Chondrocyte (in vitro differentiated cells): ENCODE measurements around the gene THOP1. TPM values are rescaled to one million over a fixed set of nuclear protein-coding genes. Genes with fewer than 3 reads are reported as not detected.

ENCODE experiments used
- DNase-seq: peaks from one replicate; pipeline ENCODE4 v3.0.0; 2021; ENCODE audit warnings: mixed read lengths, low spot score
- H3K27ac Mint-ChIP-seq: one replicate; pipeline ENCODE4 v1.8.0; 2021; ENCODE audit warnings: mild to moderate bottlenecking, moderate library complexity, mixed read lengths; ENCODE audit not compliant: unreplicated experiment
- H3K27me3 Mint-ChIP-seq: 2 replicates; pipeline ENCODE4 v1.8.0; 2021; ENCODE audit warnings: low read depth, mixed read lengths
- H3K36me3 Mint-ChIP-seq: 2 replicates; pipeline ENCODE4 v1.8.0; 2021; ENCODE audit warnings: low read depth, mixed read lengths
- H3K4me1 Mint-ChIP-seq: 2 replicates; pipeline ENCODE4 v1.8.0; 2021; ENCODE audit warnings: low read depth, mild to moderate bottlenecking, mixed read lengths
- H3K4me3 Mint-ChIP-seq: one replicate; pipeline ENCODE4 v1.8.0; 2021; ENCODE audit warnings: mild to moderate bottlenecking, moderate library complexity, mixed read lengths; ENCODE audit not compliant: unreplicated experiment
- H3K9me3 Mint-ChIP-seq: 2 replicates; pipeline ENCODE4 v1.8.0; 2021; ENCODE audit warnings: low read depth, mixed read lengths
- total RNA-seq: library from RNA; stranded (reverse); gene quantifications from 3 replicates; pipeline ENCODE4 v1.2.1, GENCODE V29; 2021
- TF ChIP-seq, protein P1 (sequence below): fragments of 200-600 bp; sonication (generic); IDR thresholded peaks from 2 replicates; pipeline ENCODE4 v1.5.0; 2021; ENCODE audit warnings: antibody characterized with exemption, mild to moderate bottlenecking, moderate library complexity

THOP1 gene
- total RNA-seq, 1 donor from 2014 or later = 48.4 TPM

DNA sequence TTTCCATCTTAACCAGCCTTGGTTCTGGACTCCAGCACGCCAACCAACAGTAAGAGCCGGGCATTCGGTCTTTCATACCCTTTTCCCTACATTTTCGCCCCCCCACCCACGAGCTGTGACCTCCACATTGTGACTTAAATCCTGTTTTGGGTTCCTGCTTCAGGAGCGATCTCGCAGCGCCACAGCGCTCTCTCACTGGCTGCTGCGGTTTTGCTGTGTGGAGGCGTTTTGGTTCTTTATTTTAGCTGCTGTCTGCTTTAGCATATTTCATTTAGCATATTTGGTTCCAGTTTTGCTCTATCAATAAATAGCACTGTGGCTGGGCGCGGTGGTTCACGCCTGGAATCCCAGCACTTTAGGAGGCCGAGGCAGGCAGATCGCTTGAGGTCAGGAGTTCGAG lies 25.9 kb upstream of the THOP1 start:
- Mint-ChIP-seq H3K9me3 (no peaks in the 10 kb centered on the region), H3K27me3 (no peaks in the 10 kb centered on the region), H3K36me3 (peaks cover 6% of the 10 kb centered on the region), H3K4me1 (no peaks in the 10 kb centered on the region), H3K27ac (no peak overlapping the region), H3K4me3 (no peak overlapping the region)
- TF ChIP-seq, protein P1, sequence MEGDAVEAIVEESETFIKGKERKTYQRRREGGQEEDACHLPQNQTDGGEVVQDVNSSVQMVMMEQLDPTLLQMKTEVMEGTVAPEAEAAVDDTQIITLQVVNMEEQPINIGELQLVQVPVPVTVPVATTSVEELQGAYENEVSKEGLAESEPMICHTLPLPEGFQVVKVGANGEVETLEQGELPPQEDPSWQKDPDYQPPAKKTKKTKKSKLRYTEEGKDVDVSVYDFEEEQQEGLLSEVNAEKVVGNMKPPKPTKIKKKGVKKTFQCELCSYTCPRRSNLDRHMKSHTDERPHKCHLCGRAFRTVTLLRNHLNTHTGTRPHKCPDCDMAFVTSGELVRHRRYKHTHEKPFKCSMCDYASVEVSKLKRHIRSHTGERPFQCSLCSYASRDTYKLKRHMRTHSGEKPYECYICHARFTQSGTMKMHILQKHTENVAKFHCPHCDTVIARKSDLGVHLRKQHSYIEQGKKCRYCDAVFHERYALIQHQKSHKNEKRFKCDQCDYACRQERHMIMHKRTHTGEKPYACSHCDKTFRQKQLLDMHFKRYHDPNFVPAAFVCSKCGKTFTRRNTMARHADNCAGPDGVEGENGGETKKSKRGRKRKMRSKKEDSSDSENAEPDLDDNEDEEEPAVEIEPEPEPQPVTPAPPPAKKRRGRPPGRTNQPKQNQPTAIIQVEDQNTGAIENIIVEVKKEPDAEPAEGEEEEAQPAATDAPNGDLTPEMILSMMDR = no peak
- no peak for DNase-seq

DNA sequence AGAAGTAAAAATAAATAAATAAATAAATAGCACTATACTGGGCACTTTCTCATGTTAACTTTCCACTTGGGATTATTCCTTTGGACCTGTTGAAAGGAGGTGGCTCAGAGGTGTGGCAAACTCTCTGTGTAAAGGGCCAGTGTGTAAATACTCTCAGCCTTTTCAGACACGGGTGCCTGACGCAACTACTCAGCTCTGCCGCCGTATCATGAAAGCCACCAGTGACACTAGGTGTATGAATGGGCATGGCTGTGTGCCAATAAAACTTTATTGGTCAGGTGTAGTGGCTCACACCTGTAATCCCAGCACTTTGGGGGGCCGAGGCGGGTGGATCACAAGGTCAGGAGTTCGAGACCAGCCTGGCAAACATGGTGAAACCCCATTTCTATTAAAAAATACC lies 25.3 kb upstream of the THOP1 start:
- peaks cover 6% of the 10 kb centered on the region for H3K36me3 Mint-ChIP-seq
- no peaks in the 10 kb centered on the region for H3K9me3 Mint-ChIP-seq
- H3K4me3 Mint-ChIP-seq = no peak overlapping the region
- no peaks in the 10 kb centered on the region for H3K4me1 Mint-ChIP-seq
- no peak for DNase-seq
- H3K27ac Mint-ChIP-seq = no peak overlapping the region
- H3K27me3 Mint-ChIP-seq = no peaks in the 10 kb centered on the region
- TF ChIP-seq, protein P1 = no peak

DNA sequence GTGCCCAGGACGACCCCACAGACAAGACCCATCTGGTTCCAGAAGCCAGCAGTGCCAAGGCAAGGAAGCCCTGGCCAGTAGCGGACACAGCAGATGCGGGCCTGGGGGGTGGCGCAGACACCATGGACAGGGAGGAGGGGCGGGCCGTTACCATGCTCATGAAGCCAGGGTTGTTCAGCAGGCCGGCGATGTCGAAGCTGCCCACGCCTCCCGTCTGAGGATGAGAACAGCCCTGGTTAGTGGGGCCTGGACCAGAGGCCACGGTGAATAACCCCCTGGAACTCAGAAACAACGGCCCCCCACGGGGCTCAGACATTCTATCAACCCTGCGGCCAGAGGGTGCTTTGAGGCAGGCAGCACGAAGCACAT lies 24.0 kb upstream of the THOP1 start:
- H3K36me3 Mint-ChIP-seq = peaks cover 6% of the 10 kb centered on the region

DNA sequence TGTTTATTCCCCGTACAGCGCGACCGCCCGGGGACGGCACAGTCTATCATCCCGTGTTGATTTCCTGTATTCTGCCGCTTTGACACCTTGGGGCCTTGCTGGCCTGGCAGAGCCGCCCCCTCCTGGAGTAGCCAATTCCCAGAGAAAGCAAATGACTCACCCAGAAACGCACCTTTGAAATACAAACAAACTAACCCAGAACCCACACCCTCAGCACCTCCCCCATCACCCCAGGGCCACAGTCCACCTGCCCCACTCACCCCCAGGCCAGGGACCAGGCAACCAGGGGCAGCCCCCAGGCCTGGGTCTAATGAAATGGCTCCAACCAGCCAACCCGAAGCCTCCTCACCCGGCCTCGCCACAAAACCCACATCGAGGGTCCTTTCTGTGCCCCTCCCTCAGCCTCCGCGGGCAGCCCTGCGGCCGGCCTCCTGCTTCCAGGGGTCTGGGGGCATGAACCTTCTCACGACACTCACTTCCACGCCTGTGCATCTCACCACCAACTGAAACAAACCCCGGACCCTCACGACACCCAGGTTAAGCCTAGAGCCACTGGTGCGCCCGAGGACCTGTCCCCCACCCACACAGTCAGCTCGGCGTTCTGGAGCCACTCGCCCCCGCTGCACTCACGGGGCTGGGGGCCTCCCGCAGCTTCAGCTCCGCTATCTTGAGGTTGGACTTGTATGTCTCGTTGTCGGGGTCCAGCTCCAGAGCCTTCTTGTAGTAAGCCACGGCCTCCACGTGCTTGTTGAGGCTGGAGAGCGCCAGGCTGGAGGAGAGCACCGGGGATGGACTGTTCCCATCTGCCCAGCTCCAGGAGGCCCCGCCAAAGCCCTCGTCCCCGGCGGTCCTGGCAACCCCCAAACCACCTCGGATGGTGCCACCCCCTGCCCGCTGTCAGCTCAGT lies 23.2 kb upstream of the THOP1 start:
- Mint-ChIP-seq H3K27me3 (no peaks in the 10 kb centered on the region), H3K4me3 (no peak overlapping the region), H3K9me3 (no peaks in the 10 kb centered on the region), H3K4me1 (no peaks in the 10 kb centered on the region), H3K27ac (no peak overlapping the region), H3K36me3 (peaks cover 7% of the 10 kb centered on the region)
- TF ChIP-seq, protein P1 = no peak
- DNase-seq = no peak

More for the DNA sequence above, 24.0 kb upstream of the THOP1 start:
- Mint-ChIP-seq H3K27me3 (no peaks in the 10 kb centered on the region), H3K9me3 (no peaks in the 10 kb centered on the region), H3K4me3 (no peak overlapping the region), H3K27ac (no peak overlapping the region), H3K4me1 (no peaks in the 10 kb centered on the region)
- TF ChIP-seq, protein P1 = no peak
- no peak for DNase-seq

DNA sequence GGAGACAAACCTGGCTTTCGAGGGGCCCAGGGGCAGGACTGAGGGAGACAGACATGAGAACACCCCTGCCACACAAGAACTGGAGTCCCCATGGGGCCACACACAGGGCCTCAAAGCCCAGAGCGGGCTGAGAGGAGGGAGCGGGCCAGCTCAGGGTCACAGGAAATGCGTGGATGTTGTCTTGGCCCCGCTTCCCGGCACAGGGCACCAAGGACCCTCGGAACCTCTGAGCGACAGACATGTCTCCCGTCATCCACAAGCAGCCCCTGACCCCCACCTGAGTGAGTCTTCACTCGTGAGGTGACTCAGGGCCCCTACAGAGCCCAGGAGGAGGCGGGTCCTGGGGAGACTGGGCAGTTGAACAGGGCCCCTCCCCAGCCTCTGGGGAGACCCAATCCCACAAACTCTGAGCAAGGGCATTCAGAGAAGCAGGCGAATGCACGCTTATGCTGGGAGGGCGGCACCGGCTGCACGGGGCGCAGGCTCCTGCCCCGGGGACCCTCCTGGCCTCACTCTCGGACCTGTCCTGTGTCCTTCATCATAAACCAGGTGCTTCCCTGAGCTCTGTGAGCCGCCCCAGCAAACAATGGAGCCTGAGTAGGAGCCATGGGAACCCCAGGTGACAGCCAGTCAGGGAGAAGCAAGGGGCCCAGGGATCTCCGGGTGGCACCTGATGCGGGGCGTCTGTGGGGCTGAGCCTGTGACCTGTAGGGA lies 22.4 kb upstream of the THOP1 start:
- Mint-ChIP-seq H3K36me3 (peaks cover 5% of the 10 kb centered on the region), H3K4me3 (no peak overlapping the region), H3K27ac (no peak overlapping the region), H3K27me3 (no peaks in the 10 kb centered on the region), H3K4me1 (no peaks in the 10 kb centered on the region), H3K9me3 (no peaks in the 10 kb centered on the region)
- no peak for DNase-seq
- TF ChIP-seq, protein P1 = no peak
